HG02884 (cell line): Measurements from ENCODE around the gene FER.
"Not testable (repeated sequence)": the region's sequence is repeated elsewhere in the genome, so short reads cannot be mapped to it uniquely, and the experiment has no call there.

Experiments
- ATAC-seq: cut with Tn5 transposase; IDR thresholded peaks from one replicate; pipeline ENCODE4 v1.9.1; 2021; ENCODE audit warnings: mild to moderate bottlenecking, moderate library complexity; ENCODE audit not compliant: unreplicated experiment

Gene FER

GRCh38 chr5:108747774-108748400, at the start of gene FER:
FER (plus strand) TSS chr5:108747897; CDS start chr5:108798183, 50,286 bp downstream.
- ATAC-seq: peak; percentile 22

GRCh38 chr5:108700388-108700787, 47.3 kb upstream of the FER start:
- ATAC-seq: not testable (repeated sequence)

GRCh38 chr5:108700930-108701329, 46.8 kb upstream of the FER start:
- no peak for ATAC-seq

GRCh38 chr5:108702546-108702945, 45.2 kb upstream of the FER start:
- ATAC-seq: no peak

GRCh38 chr5:108703313-108703712, 44.4 kb upstream of the FER start:
- no peak for ATAC-seq

- no peak for ATAC-seq
These were observed 40.6 kb upstream of the FER start for GRCh38 chr5:108707141-108707540.

- ATAC-seq: no peak
These were observed 35.8 kb upstream of the FER start for GRCh38 chr5:108711898-108712297.

GRCh38 chr5:108715408-108715807, 32.3 kb upstream of the FER start:
- ATAC-seq: no peak

GRCh38 chr5:108720391-108720790, 27.3 kb upstream of the FER start:
- peak; percentile 98 for ATAC-seq

- ATAC-seq: no peak
These were observed 21.1 kb upstream of the FER start for GRCh38 chr5:108726446-108727235.

GRCh38 chr5:108727236-108727650, 20.5 kb upstream of the FER start:
- ATAC-seq: no peak

- peak; percentile 65 for ATAC-seq
These were observed 19.8 kb upstream of the FER start for GRCh38 chr5:108727651-108728565.

- ATAC-seq: peak; percentile 40
These were observed 19.0 kb upstream of the FER start for GRCh38 chr5:108728566-108729241.

- no peak for ATAC-seq
These were observed 18.5 kb upstream of the FER start for GRCh38 chr5:108729242-108729615.

- ATAC-seq: peak; percentile 39
These were observed 16.9 kb upstream of the FER start for GRCh38 chr5:108730617-108731340.

- no peak for ATAC-seq
These were observed 11.9 kb upstream of the FER start for GRCh38 chr5:108735790-108736189.

GRCh38 chr5:108736855-108737254, 10.8 kb upstream of the FER start:
- ATAC-seq: no peak

- no peak for ATAC-seq
These were observed 8.3 kb upstream of the FER start for GRCh38 chr5:108739376-108739775.

GRCh38 chr5:108739906-108740305, 7.8 kb upstream of the FER start:
- ATAC-seq: no peak

- ATAC-seq: no peak
These were observed 4.4 kb upstream of the FER start for GRCh38 chr5:108743319-108743718.
